ACC112 (cell line): ENCODE results near the gene KCNH8.

Experiments used
- H2AFZ ChIP-seq: fragments of 200-600 bp; sonication (generic); one replicate; pipeline ENCODE4 v1.6.0; 2017; ENCODE audit warnings: antibody characterized with exemption, low read length; ENCODE audit not compliant: unreplicated experiment
- H3K27ac ChIP-seq: fragments of 200-600 bp; sonication (generic); 2 replicates; pipeline ENCODE4 v1.5.1; 2014; ENCODE audit warnings: low read depth, mild to moderate bottlenecking, antibody characterized with exemption, low read length, moderate library complexity
- H3K27me3 ChIP-seq: fragments of 200-600 bp; sonication (generic); 2 replicates; pipeline ENCODE4 v1.6.1; 2014; ENCODE audit warnings: mild to moderate bottlenecking, antibody characterized with exemption, low read length, moderate library complexity, mixed read lengths; ENCODE audit not compliant: insufficient read depth
- H3K36me3 ChIP-seq: fragments of 200-600 bp; sonication (generic); 2 replicates; pipeline ENCODE4 v1.6.1; 2016; ENCODE audit warnings: mild to moderate bottlenecking, antibody characterized with exemption, low read length, moderate library complexity, mixed read lengths; ENCODE audit not compliant: insufficient read depth
- H3K4me1 ChIP-seq: fragments of 200-600 bp; sonication (generic); one replicate; pipeline ENCODE4 v1.6.1; 2016; ENCODE audit warnings: low read length, mixed read lengths; ENCODE audit not compliant: insufficient read depth, unreplicated experiment, control insufficient read depth
- H3K4me3 ChIP-seq: fragments of 200-600 bp; sonication (generic); 2 replicates; pipeline ENCODE4 v1.5.1; 2014; ENCODE audit warnings: mild to moderate bottlenecking, low read depth, low read length
- H3K79me2 ChIP-seq: fragments of 200-600 bp; sonication (generic); one replicate; pipeline ENCODE4 v1.6.0; 2016; ENCODE audit warnings: low read length; ENCODE audit not compliant: control insufficient read depth, unreplicated experiment, insufficient read depth

Gene KCNH8

GRCh38 chr3:19427422-19428149, 279.3 kb downstream of the KCNH8 start:
- Histone ChIP-seq H3K4me3 (no peak overlapping the region), H2AFZ (no peak overlapping the region), H3K27me3 (no peaks in the 10 kb centered on the region), H3K27ac (no peak overlapping the region), H3K4me1 (no peaks in the 10 kb centered on the region), H3K36me3 (no peaks in the 10 kb centered on the region), H3K79me2 (no peaks in the 10 kb centered on the region)

- Histone ChIP-seq H3K4me3 (no peak overlapping the region), H3K79me2 (no peaks in the 10 kb centered on the region), H3K27ac (no peak overlapping the region), H3K36me3 (no peaks in the 10 kb centered on the region), H2AFZ (no peak overlapping the region), H3K27me3 (no peaks in the 10 kb centered on the region), H3K4me1 (no peaks in the 10 kb centered on the region)
Observed at GRCh38 chr3:19428729-19429128, 280.4 kb downstream of the KCNH8 start.

- no peak overlapping the region for H3K27ac ChIP-seq
- no peaks in the 10 kb centered on the region for H3K79me2 ChIP-seq
- H2AFZ ChIP-seq: no peak overlapping the region
- no peak overlapping the region for H3K4me3 ChIP-seq
- H3K27me3 ChIP-seq: no peaks in the 10 kb centered on the region
- H3K36me3 ChIP-seq: no peaks in the 10 kb centered on the region
- H3K4me1 ChIP-seq: no peaks in the 10 kb centered on the region
Observed at GRCh38 chr3:19432669-19433068, 284.4 kb downstream of the KCNH8 start.

- Histone ChIP-seq H3K27me3 (no peaks in the 10 kb centered on the region), H3K4me1 (no peaks in the 10 kb centered on the region), H3K79me2 (no peaks in the 10 kb centered on the region), H3K36me3 (no peaks in the 10 kb centered on the region), H3K27ac (no peak overlapping the region), H3K4me3 (no peak overlapping the region), H2AFZ (no peak overlapping the region)
Observed at GRCh38 chr3:19436746-19437145, 288.4 kb downstream of the KCNH8 start.

GRCh38 chr3:19439944-19440343, 291.6 kb downstream of the KCNH8 start:
- no peaks in the 10 kb centered on the region for H3K36me3 ChIP-seq
- H3K4me1 ChIP-seq: no peaks in the 10 kb centered on the region
- H2AFZ ChIP-seq: no peak overlapping the region
- no peak overlapping the region for H3K4me3 ChIP-seq
- no peak overlapping the region for H3K27ac ChIP-seq
- H3K79me2 ChIP-seq: no peaks in the 10 kb centered on the region
- H3K27me3 ChIP-seq: no peaks in the 10 kb centered on the region

GRCh38 chr3:19446138-19446537, 297.8 kb downstream of the KCNH8 start:
- Histone ChIP-seq H3K4me3 (no peak overlapping the region), H3K36me3 (no peaks in the 10 kb centered on the region), H3K4me1 (no peaks in the 10 kb centered on the region), H3K27ac (no peak overlapping the region), H3K79me2 (no peaks in the 10 kb centered on the region), H3K27me3 (no peaks in the 10 kb centered on the region), H2AFZ (no peak overlapping the region)

- Histone ChIP-seq H3K79me2 (no peaks in the 10 kb centered on the region), H3K36me3 (no peaks in the 10 kb centered on the region), H3K27ac (no peak overlapping the region), H3K4me1 (no peaks in the 10 kb centered on the region), H3K27me3 (no peaks in the 10 kb centered on the region), H3K4me3 (no peak overlapping the region), H2AFZ (no peak overlapping the region)
Observed at GRCh38 chr3:19446687-19447086, 298.4 kb downstream of the KCNH8 start.

GRCh38 chr3:19455546-19455945, 307.2 kb downstream of the KCNH8 start:
- no peaks in the 10 kb centered on the region for H3K79me2 ChIP-seq
- no peak overlapping the region for H2AFZ ChIP-seq
- H3K27me3 ChIP-seq: no peaks in the 10 kb centered on the region
- no peaks in the 10 kb centered on the region for H3K36me3 ChIP-seq
- H3K4me1 ChIP-seq: no peaks in the 10 kb centered on the region
- no peak overlapping the region for H3K27ac ChIP-seq
- H3K4me3 ChIP-seq: no peak overlapping the region

GRCh38 chr3:19456738-19457137, 308.4 kb downstream of the KCNH8 start:
- Histone ChIP-seq H3K27ac (no peak overlapping the region), H3K4me1 (no peaks in the 10 kb centered on the region), H3K27me3 (no peaks in the 10 kb centered on the region), H2AFZ (no peak overlapping the region), H3K79me2 (no peaks in the 10 kb centered on the region), H3K4me3 (no peak overlapping the region), H3K36me3 (no peaks in the 10 kb centered on the region)

- no peaks in the 10 kb centered on the region for H3K36me3 ChIP-seq
- no peak overlapping the region for H3K4me3 ChIP-seq
- no peaks in the 10 kb centered on the region for H3K4me1 ChIP-seq
- H3K79me2 ChIP-seq: no peaks in the 10 kb centered on the region
- H3K27ac ChIP-seq: no peak overlapping the region
- no peaks in the 10 kb centered on the region for H3K27me3 ChIP-seq
- H2AFZ ChIP-seq: no peak overlapping the region
Observed at GRCh38 chr3:19457449-19457848, 309.1 kb downstream of the KCNH8 start.

GRCh38 chr3:19467761-19468160, 319.5 kb downstream of the KCNH8 start:
- Histone ChIP-seq H3K36me3 (no peaks in the 10 kb centered on the region), H3K27me3 (no peaks in the 10 kb centered on the region), H2AFZ (no peak overlapping the region), H3K27ac (no peak overlapping the region), H3K79me2 (no peaks in the 10 kb centered on the region), H3K4me1 (no peaks in the 10 kb centered on the region), H3K4me3 (no peak overlapping the region)
